ENCODE data around the gene RWDD3.

Gene RWDD3

DNA sequence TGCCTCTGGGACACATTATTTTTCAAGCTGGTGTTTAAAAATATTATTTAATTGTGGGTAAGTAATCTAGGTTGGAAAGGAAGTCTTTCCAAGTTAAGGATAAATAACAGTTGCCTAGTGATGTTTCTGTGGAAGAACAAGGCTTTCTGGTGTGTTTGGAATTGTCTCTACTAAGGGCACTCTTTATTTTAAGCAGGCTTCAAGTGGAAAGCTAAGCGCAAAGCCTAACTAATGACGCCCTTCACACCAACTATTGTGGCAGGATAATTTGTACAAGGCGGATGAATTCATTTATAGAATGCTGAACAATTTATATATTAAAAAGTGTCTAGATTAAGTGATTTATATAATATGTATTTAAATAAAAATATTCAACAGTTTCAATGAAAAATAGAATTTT lies 25.1 kb upstream of the RWDD3 start:
- no peak overlapping the region for H3K56ac ChIP-seq (ENCODE audit: low read length)
- no peak overlapping the region for H2BK5ac ChIP-seq (ENCODE audit: low read length)
- H2BK15ac ChIP-seq (replicated peaks; ENCODE audit: low read depth): no peak overlapping the region
- no peak overlapping the region for H3K4me3 ChIP-seq (ENCODE audit: low read length)
- H3K4me2 ChIP-seq (ENCODE audit: low read length): no peak overlapping the region
- H4K8ac ChIP-seq (ENCODE audit: low read depth, low read length): no peak overlapping the region
- no peaks in the 10 kb centered on the region for H3K36me3 ChIP-seq (ENCODE audit: control insufficient read depth, insufficient read depth, low read length)
- no peaks in the 10 kb centered on the region for H3K79me1 ChIP-seq (ENCODE audit: low read length)
- no CpG with 5 or more reads among the region's 3 CpGs for WGBS (ENCODE audit: extremely low coverage, insufficient coverage, low lambda C conversion rate)
- H2AK5ac ChIP-seq (ENCODE audit: low read length): no peak overlapping the region
- no peaks in the 10 kb centered on the region for H3K79me2 ChIP-seq (ENCODE audit: control insufficient read depth, insufficient read depth, low read length)
- no peak overlapping the region for H4K5ac ChIP-seq (ENCODE audit: low read length)
- no peak overlapping the region for H3K27ac ChIP-seq (ENCODE audit: low read depth, low read length)
- H2BK120ac ChIP-seq (ENCODE audit: low read depth, low read length): no peak overlapping the region
- no peak overlapping the region for H3K23ac ChIP-seq (ENCODE audit: low read length)
- H3K9ac ChIP-seq (ENCODE audit: low read length): no peak overlapping the region
- H3K4me1 ChIP-seq (ENCODE audit: control insufficient read depth, low read depth, low read length): no peaks in the 10 kb centered on the region
- H3K4ac ChIP-seq (ENCODE audit: low read depth, low read length): no peak overlapping the region
- no peak for DNase-seq
- H3K27me3 ChIP-seq (ENCODE audit: insufficient read depth, low read length, poor library complexity): no peaks in the 10 kb centered on the region
- no peak overlapping the region for H3K18ac ChIP-seq (ENCODE audit: low read length)

DNA sequence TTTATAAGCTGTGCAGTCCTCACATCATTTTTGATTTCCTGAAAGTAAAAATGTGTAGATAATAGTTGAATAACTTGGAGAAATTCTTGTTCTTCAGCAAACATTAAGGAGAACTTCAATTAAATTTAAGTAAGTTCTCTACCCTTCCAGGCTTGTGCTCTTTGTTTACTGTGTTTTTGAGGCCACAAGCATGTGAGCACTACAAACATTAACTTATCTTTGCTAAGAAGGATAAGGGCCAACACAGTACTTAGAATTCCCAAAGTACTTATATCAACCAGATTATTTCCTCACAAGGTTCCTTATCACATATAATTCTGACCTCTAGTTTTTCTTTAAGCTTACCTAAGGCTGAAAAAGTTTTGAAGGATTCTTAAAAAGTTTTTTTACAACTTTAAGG lies 24.7 kb upstream of the RWDD3 start:
- Histone ChIP-seq H3K18ac (ENCODE audit: low read length) (no peak overlapping the region), H3K79me2 (ENCODE audit: control insufficient read depth, insufficient read depth, low read length) (no peaks in the 10 kb centered on the region), H4K5ac (ENCODE audit: low read length) (no peak overlapping the region), H3K4ac (ENCODE audit: low read depth, low read length) (no peak overlapping the region), H3K79me1 (ENCODE audit: low read length) (no peaks in the 10 kb centered on the region), H3K4me2 (ENCODE audit: low read length) (no peak overlapping the region), H3K56ac (ENCODE audit: low read length) (no peak overlapping the region), H2AK5ac (ENCODE audit: low read length) (no peak overlapping the region), H2BK5ac (ENCODE audit: low read length) (no peak overlapping the region), H4K8ac (ENCODE audit: low read depth, low read length) (no peak overlapping the region), H2BK120ac (ENCODE audit: low read depth, low read length) (no peak overlapping the region), H3K4me3 (ENCODE audit: low read length) (no peak overlapping the region), H3K9ac (ENCODE audit: low read length) (no peak overlapping the region), H3K23ac (ENCODE audit: low read length) (no peak overlapping the region), H3K4me1 (ENCODE audit: control insufficient read depth, low read depth, low read length) (no peaks in the 10 kb centered on the region), H3K36me3 (ENCODE audit: control insufficient read depth, insufficient read depth, low read length) (no peaks in the 10 kb centered on the region), H3K27ac (ENCODE audit: low read depth, low read length) (no peak overlapping the region), H2BK15ac (replicated peaks; ENCODE audit: low read depth) (no peak overlapping the region), H3K27me3 (ENCODE audit: insufficient read depth, low read length, poor library complexity) (no peaks in the 10 kb centered on the region)
- DNase-seq: peak; percentile 5

DNA sequence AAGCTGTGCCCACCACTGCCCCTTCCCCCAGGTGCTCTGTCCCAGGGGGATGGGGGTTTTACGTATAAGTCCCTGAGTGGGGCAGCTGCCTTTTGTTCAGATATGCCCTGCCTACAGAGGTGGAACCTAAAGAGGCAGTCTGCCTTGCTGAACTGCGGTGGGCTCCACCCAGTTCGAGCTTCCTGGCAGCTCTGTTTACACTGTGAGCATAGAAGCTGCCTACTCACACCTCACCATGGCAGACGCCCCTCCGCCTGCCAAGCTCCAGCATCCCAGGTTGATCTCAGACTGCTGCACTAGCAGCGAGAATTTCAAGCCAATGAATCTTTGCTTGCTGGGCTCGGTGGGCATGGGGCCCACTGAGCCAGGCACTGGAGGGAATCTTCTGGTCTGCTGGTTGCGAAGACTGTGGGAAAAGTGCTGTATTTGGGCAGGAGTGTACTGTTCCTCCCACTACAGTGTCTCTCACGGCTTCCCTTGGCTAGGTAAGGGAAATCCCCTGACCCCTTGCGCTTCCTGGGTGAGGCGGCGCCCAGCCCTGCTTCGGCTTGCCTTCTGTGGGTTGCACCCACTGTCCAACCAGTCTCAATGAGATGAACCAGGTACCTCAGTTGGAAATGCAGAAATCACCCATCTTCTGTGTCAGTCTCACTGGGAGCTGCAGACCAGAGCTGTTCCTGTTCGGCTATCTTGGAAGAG lies 17.6 kb upstream of the RWDD3 start:
- Histone ChIP-seq H3K23ac (ENCODE audit: low read length) (no peak overlapping the region), H3K4ac (ENCODE audit: low read depth, low read length) (no peak overlapping the region), H4K8ac (ENCODE audit: low read depth, low read length) (no peak overlapping the region), H3K9ac (ENCODE audit: low read length) (no peak overlapping the region), H3K18ac (ENCODE audit: low read length) (no peak overlapping the region), H3K56ac (ENCODE audit: low read length) (no peak overlapping the region), H3K4me2 (ENCODE audit: low read length) (no peak overlapping the region), H4K5ac (ENCODE audit: low read length) (no peak overlapping the region), H3K4me1 (ENCODE audit: control insufficient read depth, low read depth, low read length) (no peaks in the 10 kb centered on the region), H3K4me3 (ENCODE audit: low read length) (no peak overlapping the region), H3K36me3 (ENCODE audit: control insufficient read depth, insufficient read depth, low read length) (no peaks in the 10 kb centered on the region), H2BK15ac (replicated peaks; ENCODE audit: low read depth) (no peak overlapping the region), H3K27ac (ENCODE audit: low read depth, low read length) (no peak overlapping the region), H3K27me3 (ENCODE audit: insufficient read depth, low read length, poor library complexity) (no peaks in the 10 kb centered on the region), H2BK5ac (ENCODE audit: low read length) (no peak overlapping the region), H3K79me1 (ENCODE audit: low read length) (no peaks in the 10 kb centered on the region), H2BK120ac (ENCODE audit: low read depth, low read length) (no peak overlapping the region), H2AK5ac (ENCODE audit: low read length) (no peak overlapping the region), H3K79me2 (ENCODE audit: control insufficient read depth, insufficient read depth, low read length) (no peaks in the 10 kb centered on the region)
- no CpG with 5 or more reads among the region's 14 CpGs for WGBS (ENCODE audit: extremely low coverage, insufficient coverage, low lambda C conversion rate)
- DNase-seq: no peak

DNA sequence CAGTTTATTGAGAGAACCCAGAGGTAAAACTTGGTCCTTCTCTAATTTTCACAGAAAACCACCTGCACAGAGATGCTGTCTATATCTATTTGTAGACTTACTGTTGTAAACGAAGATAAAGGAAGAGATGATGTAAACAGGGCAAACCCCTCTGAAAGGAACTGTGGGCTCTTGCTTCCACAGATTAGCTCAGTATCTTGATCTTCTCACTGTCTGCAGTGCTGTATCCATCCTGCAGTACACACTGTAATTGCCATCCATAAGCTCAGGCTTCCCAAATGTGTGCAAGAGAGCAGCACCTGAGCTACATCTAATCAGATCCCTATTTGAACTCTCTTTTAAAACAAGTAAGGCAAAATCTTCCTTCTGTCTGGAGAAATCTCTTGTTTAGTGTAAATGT lies 16.6 kb upstream of the RWDD3 start:
- Histone ChIP-seq H4K5ac (ENCODE audit: low read length) (no peak overlapping the region), H3K4me3 (ENCODE audit: low read length) (no peak overlapping the region), H3K18ac (ENCODE audit: low read length) (no peak overlapping the region), H3K27ac (ENCODE audit: low read depth, low read length) (no peak overlapping the region), H2AK5ac (ENCODE audit: low read length) (no peak overlapping the region), H3K79me1 (ENCODE audit: low read length) (no peaks in the 10 kb centered on the region), H3K4me1 (ENCODE audit: control insufficient read depth, low read depth, low read length) (no peaks in the 10 kb centered on the region), H3K4me2 (ENCODE audit: low read length) (no peak overlapping the region), H3K79me2 (ENCODE audit: control insufficient read depth, insufficient read depth, low read length) (no peaks in the 10 kb centered on the region), H3K9ac (ENCODE audit: low read length) (no peak overlapping the region), H2BK5ac (ENCODE audit: low read length) (no peak overlapping the region), H3K4ac (ENCODE audit: low read depth, low read length) (no peak overlapping the region), H2BK15ac (replicated peaks; ENCODE audit: low read depth) (no peak overlapping the region), H3K27me3 (ENCODE audit: insufficient read depth, low read length, poor library complexity) (no peaks in the 10 kb centered on the region), H3K36me3 (ENCODE audit: control insufficient read depth, insufficient read depth, low read length) (no peaks in the 10 kb centered on the region), H2BK120ac (ENCODE audit: low read depth, low read length) (no peak overlapping the region), H3K56ac (ENCODE audit: low read length) (no peak overlapping the region), H4K8ac (ENCODE audit: low read depth, low read length) (no peak overlapping the region), H3K23ac (ENCODE audit: low read length) (no peak overlapping the region)
- DNase-seq: no peak
- no CpG with 5 or more reads among the region's 1 CpG for WGBS (ENCODE audit: extremely low coverage, insufficient coverage, low lambda C conversion rate)

DNA sequence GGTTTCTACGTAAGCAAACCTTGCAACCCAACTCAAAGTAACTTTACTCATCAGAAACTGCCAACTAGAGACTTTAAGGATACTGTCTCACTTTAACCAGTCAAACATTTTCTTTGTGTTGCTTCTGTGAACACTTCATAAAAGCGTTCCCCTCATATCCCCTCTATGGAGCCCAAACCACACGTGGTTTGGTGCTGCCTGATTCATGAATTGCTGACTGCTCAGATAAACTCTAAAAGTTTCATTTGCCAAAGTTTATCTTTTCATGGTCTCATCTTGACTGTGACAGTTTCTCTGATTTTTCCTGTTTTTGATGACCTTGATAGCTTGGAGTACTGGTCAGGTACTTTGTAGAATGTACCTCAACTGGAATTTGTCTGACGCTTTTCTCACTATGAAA lies 14.6 kb upstream of the RWDD3 start:
- WGBS (ENCODE audit: extremely low coverage, insufficient coverage, low lambda C conversion rate): no CpG with 5 or more reads among the region's 4 CpGs
- Histone ChIP-seq H3K4me1 (ENCODE audit: control insufficient read depth, low read depth, low read length) (no peaks in the 10 kb centered on the region), H3K79me1 (ENCODE audit: low read length) (no peaks in the 10 kb centered on the region), H3K36me3 (ENCODE audit: control insufficient read depth, insufficient read depth, low read length) (no peaks in the 10 kb centered on the region), H3K4me3 (ENCODE audit: low read length) (no peak overlapping the region), H3K56ac (ENCODE audit: low read length) (no peak overlapping the region), H2BK5ac (ENCODE audit: low read length) (no peak overlapping the region), H3K79me2 (ENCODE audit: control insufficient read depth, insufficient read depth, low read length) (no peaks in the 10 kb centered on the region), H3K27ac (ENCODE audit: low read depth, low read length) (no peak overlapping the region), H2BK15ac (replicated peaks; ENCODE audit: low read depth) (no peak overlapping the region), H2BK120ac (ENCODE audit: low read depth, low read length) (no peak overlapping the region), H3K4me2 (ENCODE audit: low read length) (no peak overlapping the region), H2AK5ac (ENCODE audit: low read length) (no peak overlapping the region), H3K9ac (ENCODE audit: low read length) (no peak overlapping the region), H4K5ac (ENCODE audit: low read length) (no peak overlapping the region), H3K23ac (ENCODE audit: low read length) (no peak overlapping the region), H4K8ac (ENCODE audit: low read depth, low read length) (no peak overlapping the region), H3K27me3 (ENCODE audit: insufficient read depth, low read length, poor library complexity) (no peaks in the 10 kb centered on the region), H3K4ac (ENCODE audit: low read depth, low read length) (no peak overlapping the region), H3K18ac (ENCODE audit: low read length) (no peak overlapping the region)
- no peak for DNase-seq

DNA sequence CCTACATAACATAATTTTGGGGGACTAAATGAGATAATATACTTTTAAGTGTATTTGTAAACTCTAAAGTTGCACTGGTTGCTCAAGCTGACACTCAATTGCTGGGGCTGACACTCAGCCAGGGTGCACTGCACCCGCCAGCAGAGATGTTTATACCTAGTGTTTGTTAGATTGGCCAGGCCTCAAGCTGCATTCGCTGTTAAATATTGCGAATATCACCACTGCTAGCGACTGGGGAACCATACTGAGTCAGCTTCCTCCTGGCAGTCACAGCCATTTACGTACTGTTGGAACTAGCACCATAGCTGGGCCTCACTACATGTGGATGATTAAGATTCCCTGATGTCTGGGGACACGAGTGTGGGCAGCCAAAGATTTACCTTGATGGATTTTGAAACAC lies 12.7 kb upstream of the RWDD3 start:
- peak; percentile 17 for DNase-seq
- H4K5ac ChIP-seq (ENCODE audit: low read length): no peak overlapping the region
- H3K27me3 ChIP-seq (ENCODE audit: insufficient read depth, low read length, poor library complexity): no peaks in the 10 kb centered on the region
- no peak overlapping the region for H2BK5ac ChIP-seq (ENCODE audit: low read length)
- H3K4me3 ChIP-seq (ENCODE audit: low read length): no peak overlapping the region
- H3K9ac ChIP-seq (ENCODE audit: low read length): no peak overlapping the region
- H4K8ac ChIP-seq (ENCODE audit: low read depth, low read length): no peak overlapping the region
- H2AK5ac ChIP-seq (ENCODE audit: low read length): no peak overlapping the region
- no peak overlapping the region for H3K56ac ChIP-seq (ENCODE audit: low read length)
- H3K36me3 ChIP-seq (ENCODE audit: control insufficient read depth, insufficient read depth, low read length): no peaks in the 10 kb centered on the region
- no peak overlapping the region for H3K23ac ChIP-seq (ENCODE audit: low read length)
- H3K4me2 ChIP-seq (ENCODE audit: low read length): no peak overlapping the region
- H3K18ac ChIP-seq (ENCODE audit: low read length): no peak overlapping the region
- H3K79me2 ChIP-seq (ENCODE audit: control insufficient read depth, insufficient read depth, low read length): no peaks in the 10 kb centered on the region
- WGBS (ENCODE audit: extremely low coverage, insufficient coverage, low lambda C conversion rate): no CpG with 5 or more reads among the region's 6 CpGs
- no peaks in the 10 kb centered on the region for H3K79me1 ChIP-seq (ENCODE audit: low read length)
- H2BK15ac ChIP-seq (replicated peaks; ENCODE audit: low read depth): no peak overlapping the region
- no peaks in the 10 kb centered on the region for H3K4me1 ChIP-seq (ENCODE audit: control insufficient read depth, low read depth, low read length)
- H2BK120ac ChIP-seq (ENCODE audit: low read depth, low read length): no peak overlapping the region
- H3K4ac ChIP-seq (ENCODE audit: low read depth, low read length): no peak overlapping the region
- no peak overlapping the region for H3K27ac ChIP-seq (ENCODE audit: low read depth, low read length)

All from mesendoderm (in vitro differentiated cells).